Measurements from ENCODE around the gene EGFR.

Gene EGFR

GRCh38 chr7:55189146-55189766 is 170.4 kb downstream of the EGFR start:
- Histone ChIP-seq H3K27ac (no peak overlapping the region), H3K4me3 (no peak overlapping the region)

DNA sequence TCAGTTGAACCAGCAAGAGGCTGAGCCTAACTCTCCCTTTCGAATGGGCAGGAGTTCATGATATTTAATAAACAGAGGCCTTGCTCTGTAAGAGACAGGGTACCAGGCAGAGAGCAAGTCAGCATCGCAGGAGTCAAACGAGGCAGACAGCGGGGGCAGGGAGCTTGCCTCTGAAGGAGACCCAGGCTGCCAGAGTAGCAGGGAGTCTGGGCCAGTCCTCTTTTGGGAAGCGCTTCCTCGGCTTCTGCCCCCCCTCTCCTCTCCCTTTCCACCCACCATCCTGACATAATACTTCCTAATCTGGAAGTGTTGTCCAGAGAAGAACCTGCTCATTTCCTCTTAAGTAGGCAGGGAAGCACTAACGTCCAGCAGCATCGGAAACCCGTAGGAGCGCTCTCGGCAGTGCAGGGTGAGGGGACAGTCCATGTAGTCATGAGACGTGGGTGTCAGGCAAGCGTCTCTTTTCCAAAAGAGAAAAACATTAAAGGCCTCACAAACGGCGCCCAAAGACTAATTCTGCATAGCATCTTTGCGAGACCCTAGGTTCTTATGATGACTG is 171.1 kb downstream of the EGFR start:
- Histone ChIP-seq H3K4me3 (no peak overlapping the region), H3K27ac (no peak overlapping the region)

- Histone ChIP-seq H3K4me3 (no peak overlapping the region), H3K27ac (no peak overlapping the region)
Observed at GRCh38 chr7:55190511-55191160, 171.8 kb downstream of the EGFR start.

- Histone ChIP-seq H3K27ac (peak overlapping the region in 1 of 21 experiments; percentile 47), H3K4me3 (no peak overlapping the region)
Observed at GRCh38 chr7:55191161-55191925, 172.5 kb downstream of the EGFR start.

DNA sequence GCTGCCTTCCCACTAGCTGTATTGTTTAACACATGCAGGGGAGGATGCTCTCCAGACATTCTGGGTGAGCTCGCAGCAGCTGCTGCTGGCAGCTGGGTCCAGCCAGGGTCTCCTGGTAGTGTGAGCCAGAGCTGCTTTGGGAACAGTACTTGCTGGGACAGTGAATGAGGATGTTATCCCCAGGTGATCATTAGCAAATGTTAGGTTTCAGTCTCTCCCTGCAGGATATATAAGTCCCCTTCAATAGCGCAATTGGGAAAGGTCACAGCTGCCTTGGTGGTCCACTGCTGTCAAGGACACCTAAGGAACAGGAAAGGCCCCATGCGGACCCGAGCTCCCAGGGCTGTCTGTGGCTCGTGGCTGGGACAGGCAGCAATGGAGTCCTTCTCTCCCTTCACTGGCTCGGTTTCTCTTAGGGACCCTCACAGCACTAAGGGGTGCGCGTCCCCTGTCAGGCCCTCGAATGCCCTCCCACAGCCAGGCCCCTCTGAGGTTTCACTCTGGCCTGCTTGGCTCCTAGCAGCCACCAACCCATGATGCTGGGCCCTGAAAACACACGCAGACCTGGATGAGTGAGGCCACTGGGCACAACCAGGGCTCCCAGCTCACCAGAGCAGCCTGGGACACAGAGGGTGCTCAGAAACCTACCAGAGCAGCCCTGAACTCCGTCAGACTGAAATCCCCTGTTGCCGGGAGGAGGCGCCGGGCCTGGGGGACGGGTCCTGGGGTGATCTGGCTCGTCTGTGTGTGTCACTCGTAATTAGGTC is 173.3 kb downstream of the EGFR start:
- Histone ChIP-seq H3K27ac (peak overlapping the region in 8 of 21 experiments; percentile 5 to 76 (median 36)), H3K4me3 (no peak overlapping the region)

DNA sequence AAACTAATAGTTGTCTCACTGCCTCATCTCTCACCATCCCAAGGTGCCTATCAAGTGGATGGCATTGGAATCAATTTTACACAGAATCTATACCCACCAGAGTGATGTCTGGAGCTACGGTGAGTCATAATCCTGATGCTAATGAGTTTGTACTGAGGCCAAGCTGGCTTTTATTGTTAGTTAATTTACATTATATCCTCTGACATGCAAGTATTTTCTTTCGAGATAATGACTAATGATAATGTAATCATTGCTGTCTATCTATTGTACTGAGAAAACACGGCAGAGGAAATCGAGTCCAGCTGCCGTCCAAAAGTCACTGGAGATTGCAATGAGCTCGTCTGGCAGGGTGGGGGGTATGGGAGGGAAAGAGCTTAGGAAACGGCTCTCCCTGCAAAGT is 173.9 kb downstream of the EGFR start:
- Histone ChIP-seq H3K27ac (peak overlapping the region in 7 of 21 experiments; percentile 5 to 76 (median 21)), H3K4me3 (no peak overlapping the region)

DNA sequence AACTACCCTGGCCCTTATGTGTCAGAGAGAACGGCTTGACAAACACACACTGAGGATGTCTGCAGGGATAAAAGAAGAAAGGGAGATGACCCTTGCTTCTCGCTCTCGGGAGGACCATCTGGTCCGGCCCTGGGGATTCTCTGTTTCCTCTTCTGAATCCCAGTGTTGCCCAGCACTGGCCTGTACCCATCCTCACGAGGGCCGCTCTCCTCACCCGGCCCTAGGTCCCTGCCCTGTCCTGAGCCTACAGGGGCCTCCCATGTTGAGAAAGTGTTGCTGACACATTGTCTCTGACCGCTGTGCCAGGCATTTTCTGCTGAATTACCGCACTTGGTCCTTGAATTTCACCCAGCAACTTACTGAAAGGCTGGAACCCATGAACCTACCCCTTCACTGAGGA is 174.4 kb downstream of the EGFR start:
- peak overlapping the region in 4 of 21 experiments; percentile 5 to 49 (median 28) for H3K27ac ChIP-seq

DNA sequence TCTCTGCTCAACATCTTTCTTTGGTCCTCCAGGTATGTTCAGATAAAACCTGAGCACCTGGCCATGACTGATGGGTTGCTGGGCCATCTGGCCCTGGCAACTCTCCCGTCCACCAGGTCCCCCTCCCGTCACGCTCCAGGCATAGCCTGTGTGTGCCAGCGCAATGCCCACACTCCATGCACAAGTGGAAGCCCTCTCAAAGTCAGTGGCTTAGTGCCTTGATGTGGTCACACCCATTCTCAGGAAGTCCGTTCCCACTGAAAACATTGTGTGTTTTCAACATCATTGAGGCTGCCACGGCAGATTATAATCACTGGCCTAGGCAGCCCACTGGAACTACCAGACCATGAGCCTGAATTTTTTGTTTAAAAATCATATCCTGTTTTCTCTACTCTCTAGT is 175.7 kb downstream of the EGFR start:
- Histone ChIP-seq H3K4me3 (no peak overlapping the region), H3K27ac (no peak overlapping the region)

More for the DNA sequence above, 174.4 kb downstream of the EGFR start:
- H3K4me3 ChIP-seq = no peak overlapping the region

GRCh38 chr7:55198634-55199392 is 180.0 kb downstream of the EGFR start:
- Histone ChIP-seq H3K4me3 (no peak overlapping the region), H3K27ac (no peak overlapping the region)

- Histone ChIP-seq H3K27ac (peak overlapping the region in 1 of 21 experiments; percentile 24), H3K4me3 (no peak overlapping the region)
Observed at GRCh38 chr7:55199418-55199817, 180.6 kb downstream of the EGFR start.

GRCh38 chr7:55200441-55200840 is 181.6 kb downstream of the EGFR start:
- H3K27ac ChIP-seq = no peak overlapping the region
- H3K4me3 ChIP-seq = no peak overlapping the region

DNA sequence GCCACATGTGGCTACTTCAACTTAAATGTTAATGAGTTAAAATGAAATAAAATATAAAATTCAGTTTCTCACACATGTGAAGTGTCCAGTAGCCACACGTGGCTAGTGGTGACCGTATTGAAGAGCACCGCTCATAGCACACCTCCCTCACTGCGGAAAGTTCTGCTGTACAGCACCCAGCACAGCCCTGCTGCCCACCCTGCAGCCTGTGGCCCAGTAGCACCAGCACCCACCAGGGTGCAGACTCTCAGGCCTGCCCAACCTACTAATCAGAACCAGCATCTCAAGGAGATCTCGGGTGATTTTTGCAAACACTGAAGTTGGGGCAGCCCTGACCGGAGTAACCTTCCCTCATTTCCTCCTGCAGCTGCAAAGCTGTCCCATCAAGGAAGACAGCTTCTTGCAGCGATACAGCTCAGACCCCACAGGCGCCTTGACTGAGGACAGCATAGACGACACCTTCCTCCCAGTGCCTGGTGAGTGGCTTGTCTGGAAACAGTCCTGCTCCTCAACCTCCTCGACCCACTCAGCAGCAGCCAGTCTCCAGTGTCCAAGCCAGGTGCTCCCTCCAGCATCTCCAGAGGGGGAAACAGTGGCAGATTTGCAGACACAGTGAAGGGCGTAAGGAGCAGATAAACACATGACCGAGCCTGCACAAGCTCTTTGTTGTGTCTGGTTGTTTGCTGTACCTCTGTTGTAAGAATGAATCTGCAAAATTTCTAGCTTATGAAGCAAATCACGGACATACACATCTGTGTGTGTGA is 183.5 kb downstream of the EGFR start:
- Histone ChIP-seq H3K27ac (no peak overlapping the region), H3K4me3 (no peak overlapping the region)

- Histone ChIP-seq H3K27ac (no peak overlapping the region), H3K4me3 (no peak overlapping the region)
Observed at GRCh38 chr7:55203300-55203699, 184.5 kb downstream of the EGFR start.

DNA sequence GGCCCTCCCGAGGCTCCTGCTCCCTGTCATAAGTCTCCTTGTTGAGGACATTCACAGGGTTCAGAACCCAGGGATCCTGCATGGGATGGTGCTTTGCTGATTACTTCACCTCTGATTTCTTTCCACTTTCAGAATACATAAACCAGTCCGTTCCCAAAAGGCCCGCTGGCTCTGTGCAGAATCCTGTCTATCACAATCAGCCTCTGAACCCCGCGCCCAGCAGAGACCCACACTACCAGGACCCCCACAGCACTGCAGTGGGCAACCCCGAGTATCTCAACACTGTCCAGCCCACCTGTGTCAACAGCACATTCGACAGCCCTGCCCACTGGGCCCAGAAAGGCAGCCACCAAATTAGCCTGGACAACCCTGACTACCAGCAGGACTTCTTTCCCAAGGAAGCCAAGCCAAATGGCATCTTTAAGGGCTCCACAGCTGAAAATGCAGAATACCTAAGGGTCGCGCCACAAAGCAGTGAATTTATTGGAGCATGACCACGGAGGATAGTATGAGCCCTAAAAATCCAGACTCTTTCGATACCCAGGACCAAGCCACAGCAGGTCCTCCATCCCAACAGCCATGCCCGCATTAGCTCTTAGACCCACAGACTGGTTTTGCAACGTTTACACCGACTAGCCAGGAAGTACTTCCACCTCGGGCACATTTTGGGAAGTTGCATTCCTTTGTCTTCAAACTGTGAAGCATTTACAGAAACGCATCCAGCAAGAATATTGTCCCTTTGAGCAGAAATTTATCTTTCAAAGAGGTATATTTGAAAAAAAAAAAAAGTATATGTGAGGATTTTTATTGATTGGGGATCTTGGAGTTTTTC is 186.5 kb downstream of the EGFR start:
- H3K4me3 ChIP-seq = no peak overlapping the region

GRCh38 chr7:55206235-55207029 is 187.6 kb downstream of the EGFR start:
- Histone ChIP-seq H3K27ac (no peak overlapping the region), H3K4me3 (no peak overlapping the region)

More for the DNA sequence above, 186.5 kb downstream of the EGFR start:
- H3K27ac ChIP-seq = no peak overlapping the region

DNA sequence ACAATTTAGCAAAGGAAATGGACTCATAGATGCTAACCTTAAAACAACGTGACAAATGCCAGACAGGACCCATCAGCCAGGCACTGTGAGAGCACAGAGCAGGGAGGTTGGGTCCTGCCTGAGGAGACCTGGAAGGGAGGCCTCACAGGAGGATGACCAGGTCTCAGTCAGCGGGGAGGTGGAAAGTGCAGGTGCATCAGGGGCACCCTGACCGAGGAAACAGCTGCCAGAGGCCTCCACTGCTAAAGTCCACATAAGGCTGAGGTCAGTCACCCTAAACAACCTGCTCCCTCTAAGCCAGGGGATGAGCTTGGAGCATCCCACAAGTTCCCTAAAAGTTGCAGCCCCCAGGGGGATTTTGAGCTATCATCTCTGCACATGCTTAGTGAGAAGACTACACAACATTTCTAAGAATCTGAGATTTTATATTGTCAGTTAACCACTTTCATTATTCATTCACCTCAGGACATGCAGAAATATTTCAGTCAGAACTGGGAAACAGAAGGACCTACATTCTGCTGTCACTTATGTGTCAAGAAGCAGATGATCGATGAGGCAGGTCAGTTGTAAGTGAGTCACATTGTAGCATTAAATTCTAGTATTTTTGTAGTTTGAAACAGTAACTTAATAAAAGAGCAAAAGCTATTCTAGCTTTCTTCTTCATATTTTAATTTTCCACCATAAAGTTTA is 188.8 kb downstream of the EGFR start:
- H3K27ac ChIP-seq = no peak overlapping the region
- H3K4me3 ChIP-seq = no peak overlapping the region

Measured in skin epidermis (tissue), 12 donors.